Aorta (tissue), 5 donors: ENCODE measurements around the gene DNER. TPM values are rescaled to one million over a fixed set of nuclear protein-coding genes. Genes with fewer than 3 reads are reported as not detected.
A peak's percentile ranks its signal among the peaks of the same experiment; 100 is the strongest.

Experiments
- ATAC-seq: fragments of 200-7000 bp; cut with Tn5 transposase; one replicate; pipeline ENCODE4 v1.9.1; 2022; ENCODE audit warnings: moderate library complexity; ENCODE audit not compliant: low FRiP score
- DNase-seq, 2 donors: peaks; one replicate each; pipeline ENCODE4 v3.0.0-alpha.2; 2020
- H3K27ac ChIP-seq, 2 donors: one replicate each; pipeline ENCODE4 v1.5.1; 2013; ENCODE audit warnings: low read length in 2 of 2, mild to moderate bottlenecking in 2 of 2, moderate library complexity in 2 of 2, control low read depth in 1 of 2, inconsistent platforms in 1 of 2, low read depth in 1 of 2
- H3K27me3 ChIP-seq, 2 donors: one replicate each; pipeline ENCODE4 v1.6.1; 2013; ENCODE audit warnings: control low read depth in 1 of 2, low read length in 1 of 2, mild to moderate bottlenecking in 1 of 2, moderate library complexity in 1 of 2; ENCODE audit not compliant: insufficient read depth in 2 of 2, control insufficient read depth in 1 of 2
- H3K36me3 ChIP-seq, 2 donors: one replicate each; pipeline ENCODE4 v1.6.1; 2013; ENCODE audit warnings: control low read depth in 1 of 2, low read length in 1 of 2, mild to moderate bottlenecking in 1 of 2; ENCODE audit not compliant: insufficient read depth in 2 of 2, control insufficient read depth in 1 of 2
- H3K4me1 ChIP-seq, 2 donors: one replicate each; pipeline ENCODE4 v1.6.1; 2013; ENCODE audit warnings: low read length in 2 of 2, control low read depth in 1 of 2, mild to moderate bottlenecking in 1 of 2, moderate library complexity in 1 of 2; ENCODE audit not compliant: insufficient read depth in 2 of 2, control insufficient read depth in 1 of 2
- H3K4me3 ChIP-seq, 2 donors: one replicate each; pipeline ENCODE4 v1.5.1; 2013; ENCODE audit warnings: low read length in 2 of 2, control low read depth in 1 of 2, mild to moderate bottlenecking in 1 of 2
- H3K9me3 ChIP-seq: one replicate; pipeline ENCODE4 v1.6.1; 2013; ENCODE audit warnings: mild to moderate bottlenecking, low read length; ENCODE audit not compliant: control insufficient read depth
- WGBS, 2 donors: extraction: QIAGEN DNeasy Blood & Tissue Kit; methylation state at CpG; one replicate each; pipeline ENCODE4 v1.1.7; 2013; 5-methylcytosine and 5-hydroxymethylcytosine counted together
- intact Hi-C, 2 donors: fragments of 100-400 bp; cut with DNase I; formaldehyde crosslinking; loops; one replicate each; pipeline versions ENCODE4 v1.14.2 to v1.15.0; 2022
- polyA plus RNA-seq, 2 donors: library from polyadenylated mRNA; stranded (reverse); fragments of 200-250 nt; gene quantifications; one replicate each; pipeline ENCODE4 v1.2.3, GENCODE V29; 2013
- total RNA-seq, 2 donors: library from RNA; stranded (reverse); fragmentation: NEBNext Ultra II Directional; extraction: Animal tissue kit (Norgen Biotek cat#: 25700); gene quantifications; one replicate each; pipeline ENCODE4 v1.2.1, GENCODE V29; 2021
- donor health status: healthy with polysubstance abuse.
- donor health status: Bipolar disorder and iron deficiency.
- donor health status: DM: no; HTN: no; CAD: no.
- donor health status: DM: no; HTN: no; CAD: no.
- donor health status: DM: yes; HTN: yes; CAD: no.

DNER gene
- total and polyA plus RNA-seq, 4 donors, result 0.45 to 2.5 (median 1.1) TPM

GRCh38 chr2:229501051-229501794, 213.1 kb downstream of the DNER start:
- no peak overlapping the region for H3K4me3 ChIP-seq
- H3K36me3 ChIP-seq, result no peaks in the 10 kb centered on the region
- no peaks in the 10 kb centered on the region for H3K4me1 ChIP-seq
- no peaks in the 10 kb centered on the region for H3K27me3 ChIP-seq
- ATAC-seq, result no peak
- H3K9me3 ChIP-seq, result no peaks in the 10 kb centered on the region
- H3K27ac ChIP-seq, result no peak overlapping the region
- DNase-seq, result no peak
- 70 to 79% methylated on average over 2 of the region's 2 CpGs for WGBS, 2 donors
- intact Hi-C loops, result no loop called here

GRCh38 chr2:229492034-229492433, 222.3 kb downstream of the DNER start:
- no peaks in the 10 kb centered on the region for H3K27me3 ChIP-seq
- DNase-seq (no peak), ATAC-seq (no peak)
- H3K27ac ChIP-seq, result no peak overlapping the region
- intact Hi-C loops, result no loop called here
- H3K9me3 ChIP-seq, result no peaks in the 10 kb centered on the region
- H3K36me3 ChIP-seq, result no peaks in the 10 kb centered on the region
- no peaks in the 10 kb centered on the region for H3K4me1 ChIP-seq
- no peak overlapping the region for H3K4me3 ChIP-seq
- WGBS, 2 donors, result 89 to 90% methylated on average over 2 of the region's 2 CpGs

- no peaks in the 10 kb centered on the region for H3K9me3 ChIP-seq
- H3K27ac ChIP-seq, result no peak overlapping the region
- DNase-seq (no peak), ATAC-seq (no peak)
- H3K36me3 ChIP-seq, result no peaks in the 10 kb centered on the region
- no peak overlapping the region for H3K4me3 ChIP-seq
- H3K27me3 ChIP-seq, result no peaks in the 10 kb centered on the region
- WGBS, 2 donors, result 97 to 100% methylated on average over 1 of the region's 1 CpG
- intact Hi-C loops, result no loop called here
- H3K4me1 ChIP-seq, result no peaks in the 10 kb centered on the region
These were observed 224.2 kb downstream of the DNER start for GRCh38 chr2:229490167-229490566.

- no peak overlapping the region for H3K27ac ChIP-seq
- H3K36me3 ChIP-seq, result no peaks in the 10 kb centered on the region
- H3K4me3 ChIP-seq, result no peak overlapping the region
- H3K9me3 ChIP-seq, result no peaks in the 10 kb centered on the region
- intact Hi-C loops, result no loop called here
- WGBS, 2 donors, result 90 to 93% methylated on average over 10 of the region's 10 CpGs
- ATAC-seq (no peak), DNase-seq (no peak)
- H3K27me3 ChIP-seq, result no peaks in the 10 kb centered on the region
- H3K4me1 ChIP-seq, result no peaks in the 10 kb centered on the region
These were observed 225.3 kb downstream of the DNER start for GRCh38 chr2:229489016-229489415.

GRCh38 chr2:229488232-229488631, 226.1 kb downstream of the DNER start:
- DNase-seq, result no peak
- 95% methylated on average over 4 of the region's 4 CpGs for WGBS, 2 donors
- no peak for ATAC-seq

GRCh38 chr2:229486673-229487072, 227.7 kb downstream of the DNER start:
- H3K4me3 ChIP-seq, result no peak overlapping the region
- 95 to 96% methylated on average over 3 of the region's 3 CpGs for WGBS, 2 donors
- DNase-seq (no peak), ATAC-seq (no peak)
- H3K36me3 ChIP-seq, result no peaks in the 10 kb centered on the region
- no peaks in the 10 kb centered on the region for H3K9me3 ChIP-seq
- H3K27me3 ChIP-seq, result no peaks in the 10 kb centered on the region
- no peaks in the 10 kb centered on the region for H3K4me1 ChIP-seq
- intact Hi-C loops, result no loop called here
- H3K27ac ChIP-seq, result no peak overlapping the region

More at GRCh38 chr2:229488232-229488631, 226.1 kb downstream of the DNER start:
- no peak overlapping the region for H3K4me3 ChIP-seq
- no peaks in the 10 kb centered on the region for H3K9me3 ChIP-seq
- H3K27me3 ChIP-seq, result no peaks in the 10 kb centered on the region
- intact Hi-C loops, result no loop called here
- H3K27ac ChIP-seq, result no peak overlapping the region
- H3K4me1 ChIP-seq, result no peaks in the 10 kb centered on the region
- H3K36me3 ChIP-seq, result no peaks in the 10 kb centered on the region

- Histone ChIP-seq H3K36me3 (no peaks in the 10 kb centered on the region), H3K9me3 (no peaks in the 10 kb centered on the region), H3K27me3 (no peaks in the 10 kb centered on the region), H3K4me3 (no peak overlapping the region), H3K4me1 (no peaks in the 10 kb centered on the region), H3K27ac (no peak overlapping the region)
- 10 to 14% methylated on average over 8 of the region's 8 CpGs for WGBS, 2 donors
- intact Hi-C loops, result no loop called here
- ATAC-seq (peak; percentile 36), DNase-seq (no peak)
These were observed 228.5 kb downstream of the DNER start for GRCh38 chr2:229485857-229486256.

GRCh38 chr2:229477269-229477755, 237.0 kb downstream of the DNER start:
- Histone ChIP-seq H3K4me3 (no peak overlapping the region), H3K27ac (no peak overlapping the region), H3K36me3 (no peaks in the 10 kb centered on the region), H3K27me3 (no peaks in the 10 kb centered on the region), H3K9me3 (no peaks in the 10 kb centered on the region), H3K4me1 (no peaks in the 10 kb centered on the region)
- no peak for DNase-seq
- WGBS, 2 donors, result 92 to 93% methylated on average over 4 of the region's 4 CpGs
- intact Hi-C loops, result no loop called here
- ATAC-seq, result no peak

GRCh38 chr2:229475778-229476177, 238.6 kb downstream of the DNER start:
- Histone ChIP-seq H3K4me3 (no peak overlapping the region), H3K27ac (no peak overlapping the region), H3K9me3 (no peaks in the 10 kb centered on the region), H3K27me3 (no peaks in the 10 kb centered on the region), H3K4me1 (no peaks in the 10 kb centered on the region), H3K36me3 (no peaks in the 10 kb centered on the region)
- no peak for DNase-seq
- 49 to 63% methylated on average over 7 of the region's 7 CpGs for WGBS, 2 donors
- no peak for ATAC-seq
- intact Hi-C loops, result no loop called here
